Measurements from ENCODE around the gene VIL1. TPM values are rescaled to one million over a fixed set of nuclear protein-coding genes. Genes with fewer than 3 reads are reported as not detected.
A peak's percentile ranks its signal among the peaks of the same experiment; 100 is the strongest.

Gene VIL1
- total RNA-seq, 1 experiment from 2014 or later: 0.49 TPM

- TF ChIP-seq MAX (IDR thresholded peaks at IDR 0.05) (no peak), ELF1 (IDR thresholded peaks at IDR 0.05; ENCODE audit: borderline replicate concordance, low read depth) (no peak), EZH2 (IDR thresholded peaks at IDR 0.05) (no peak), POLR2A (IDR thresholded peaks at IDR 0.05; ENCODE audit: borderline replicate concordance, extremely low read depth, insufficient read depth, insufficient read length) (peak; percentile 15), CEBPB (IDR thresholded peaks at IDR 0.05; ENCODE audit: low read depth) (no peak)
Observed at GRCh38 chr2:218395826-218396687, 22.9 kb upstream of the VIL1 start (continued).

- Histone ChIP-seq H4K20me1 (ENCODE audit: insufficient read depth) (no peaks in the 10 kb centered on the region), H3K36me3 (ENCODE audit: control insufficient read depth in 1 of 2, insufficient read depth in 2 of 2, low read length in 2 of 2) (0 out of 4 replicates have a peak, but pooled peaks cover 0 to 4% of the 10 kb centered on the region in 2 experiments), H3K4me1 (ENCODE audit: control insufficient read depth in 1 of 2, insufficient read depth in 2 of 2, low read length in 2 of 2) (peaks cover 28 to 62% of the 10 kb centered on the region in 2 experiments), H3K27me3 (ENCODE audit: insufficient read depth, low read length) (no peaks in the 10 kb centered on the region), H3K4me3 (replicated peaks in 1 of 2; ENCODE audit: low read depth in 1 of 2, low read length in 2 of 2) (peak overlapping the region; percentile 63 to 85), H3K9ac (ENCODE audit: low read length) (peak overlapping the region; percentile 92), H3K79me2 (ENCODE audit: insufficient read depth, low read length) (peaks cover 30% of the 10 kb centered on the region), H3K9me2 (ENCODE audit: insufficient read depth) (no peaks in the 10 kb centered on the region), H3K27ac (ENCODE audit: low read depth, low read length) (peak overlapping the region; percentile 99), H3K9me3 (ENCODE audit: control insufficient read depth in 1 of 2, insufficient read depth in 1 of 2, low read depth in 1 of 2, low read length in 2 of 2) (no peaks in the 10 kb centered on the region), H3K4me2 (ENCODE audit: low read length) (peak overlapping the region; percentile 90), H2AFZ (ENCODE audit: low read depth, low read length, poor library complexity, severe bottlenecking) (no peak overlapping the region)
- DNase-seq (ENCODE audit: low read depth, low spot score) (no peak), ATAC-seq (no peak)
- ChIA-PET POLR2A (interaction anchor here (0.7 to 1.3 kb wide), 3 partner anchors 96 to 127 kb away, joined by 3 to 5 read pairs (median 4); partner anchors contain the start of genes AAMP and PNKD), CTCF (interaction anchor here (0.8 to 2.6 kb wide), 9 partner anchors 8 to 451 kb away, joined by 3 to 22 read pairs (median 5); partner anchors contain the start of genes AAMP and PNKD), RAD21 (ENCODE audit: low non-redundant PET in 1 of 2, low total read pairs in 2 of 2, uncharacterized antibody in 2 of 2, unreplicated experiment in 2 of 2) (interaction anchor here in 1 of 2 experiments (0.7 kb wide), 1 partner anchor 95 kb away, joined by 3 read pairs; no protein-coding TSS in a partner anchor)
- TF ChIP-seq ATF3 (IDR thresholded peaks at IDR 0.05) (no peak), POLR2AphosphoS5 (IDR thresholded peaks at IDR 0.05; ENCODE audit: low read depth, low read length) (0 out of 2 replicates have a peak, but pooled peaks have one; percentile 42)
- no TSS peak for BruUV-seq (replicated peaks)
- intact Hi-C loops (cut with micrococcal nuclease): loop anchor here (1.0 to 2.0 kb wide), 4 partner anchors 96 to 211 kb away; partner anchors contain the start of gene TMBIM1
Observed at GRCh38 chr2:218396688-218397462, 22.0 kb upstream of the VIL1 start.
